ENCODE data around the gene SLC13A4.

GRCh38 chr7:135706038-135706742, 21.8 kb downstream of the SLC13A4 start:
- TF ChIP-seq KLF9 (tag by site-specific recombination; IDR thresholded peaks at IDR 0.05; ENCODE audit: low read depth) (no peak), ZNF629 (tag by site-specific recombination; IDR thresholded peaks at IDR 0.05) (no peak), REST (tag by site-specific recombination; IDR thresholded peaks at IDR 0.05) (no peak), ZSCAN18 (tag by site-specific recombination; IDR thresholded peaks at IDR 0.05) (no peak), RBAK (tag by site-specific recombination; IDR thresholded peaks at IDR 0.05) (no peak), ZFP41 (tag by site-specific recombination; IDR thresholded peaks at IDR 0.05; ENCODE audit: borderline replicate concordance) (no peak), ZBTB6 (tag by site-specific recombination; IDR thresholded peaks at IDR 0.05) (no peak), ZNF146 (tag by site-specific recombination; IDR thresholded peaks at IDR 0.05) (no peak)
- TF ChIP-seq, protein P1, sequence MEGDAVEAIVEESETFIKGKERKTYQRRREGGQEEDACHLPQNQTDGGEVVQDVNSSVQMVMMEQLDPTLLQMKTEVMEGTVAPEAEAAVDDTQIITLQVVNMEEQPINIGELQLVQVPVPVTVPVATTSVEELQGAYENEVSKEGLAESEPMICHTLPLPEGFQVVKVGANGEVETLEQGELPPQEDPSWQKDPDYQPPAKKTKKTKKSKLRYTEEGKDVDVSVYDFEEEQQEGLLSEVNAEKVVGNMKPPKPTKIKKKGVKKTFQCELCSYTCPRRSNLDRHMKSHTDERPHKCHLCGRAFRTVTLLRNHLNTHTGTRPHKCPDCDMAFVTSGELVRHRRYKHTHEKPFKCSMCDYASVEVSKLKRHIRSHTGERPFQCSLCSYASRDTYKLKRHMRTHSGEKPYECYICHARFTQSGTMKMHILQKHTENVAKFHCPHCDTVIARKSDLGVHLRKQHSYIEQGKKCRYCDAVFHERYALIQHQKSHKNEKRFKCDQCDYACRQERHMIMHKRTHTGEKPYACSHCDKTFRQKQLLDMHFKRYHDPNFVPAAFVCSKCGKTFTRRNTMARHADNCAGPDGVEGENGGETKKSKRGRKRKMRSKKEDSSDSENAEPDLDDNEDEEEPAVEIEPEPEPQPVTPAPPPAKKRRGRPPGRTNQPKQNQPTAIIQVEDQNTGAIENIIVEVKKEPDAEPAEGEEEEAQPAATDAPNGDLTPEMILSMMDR (tag by site-specific recombination; IDR thresholded peaks at IDR 0.05): no peak
- TF ChIP-seq, protein P2, sequence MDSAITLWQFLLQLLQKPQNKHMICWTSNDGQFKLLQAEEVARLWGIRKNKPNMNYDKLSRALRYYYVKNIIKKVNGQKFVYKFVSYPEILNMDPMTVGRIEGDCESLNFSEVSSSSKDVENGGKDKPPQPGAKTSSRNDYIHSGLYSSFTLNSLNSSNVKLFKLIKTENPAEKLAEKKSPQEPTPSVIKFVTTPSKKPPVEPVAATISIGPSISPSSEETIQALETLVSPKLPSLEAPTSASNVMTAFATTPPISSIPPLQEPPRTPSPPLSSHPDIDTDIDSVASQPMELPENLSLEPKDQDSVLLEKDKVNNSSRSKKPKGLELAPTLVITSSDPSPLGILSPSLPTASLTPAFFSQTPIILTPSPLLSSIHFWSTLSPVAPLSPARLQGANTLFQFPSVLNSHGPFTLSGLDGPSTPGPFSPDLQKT (IDR thresholded peaks at IDR 0.05; ENCODE audit: borderline replicate concordance, low read depth, low read length): no peak
